Naive thymus-derived CD8-positive, alpha-beta T cell (primary cell): ENCODE data around the gene PRPSAP1. TPM values are rescaled to one million over a fixed set of nuclear protein-coding genes. Genes with fewer than 3 reads are reported as not detected.
"Not testable (repeated sequence)": the region's sequence is repeated elsewhere in the genome, so short reads cannot be mapped to it uniquely, and the experiment has no call there.

ENCODE experiments used
- ATAC-seq, 2 donors: fragments of 150-1000 bp; cut with Tn5 transposase in 1 of 2; sonication (Bioruptor Pico), chemical (Tn5 transposase) in 1 of 2; 1 replicate in 1 of 2; 2 replicates in 1 of 2; pipeline ENCODE4 v1.10.0; 2021; ENCODE audit warnings: mild to moderate bottlenecking in 2 of 2, moderate library complexity in 2 of 2
- POLR2A ChIA-PET: fragments of 350-600 bp; sonication (Branson Sonifier 250); formaldehyde crosslinking; loops from one replicate; lab custom pipeline; 2021; ENCODE audit warnings: antibody characterized with exemption; lab: Charles Lee
- DNase-seq, 10 donors: peaks; one replicate each; pipeline versions ENCODE4 v3.0.0 to v3.0.0-alpha.2; 2020 to 2022
- H3K27ac Mint-ChIP-seq, 10 donors: one replicate each; pipeline ENCODE4 v1.8.0; 2020 to 2022; ENCODE audit warnings: mild to moderate bottlenecking in 10 of 10, mixed read lengths in 10 of 10, moderate library complexity in 4 of 10, inconsistent platforms in 1 of 10
- H3K27me3 Mint-ChIP-seq, 5 donors: one replicate each; pipeline ENCODE4 v1.8.0; 2021 to 2022; ENCODE audit warnings: mixed read lengths in 5 of 5
- H3K36me3 Mint-ChIP-seq, 3 donors: one replicate each; pipeline ENCODE4 v1.8.0; 2020 to 2022; ENCODE audit warnings: mixed read lengths in 3 of 3, mild to moderate bottlenecking in 2 of 3, inconsistent platforms in 1 of 3
- H3K4me1 Mint-ChIP-seq, 4 donors: one replicate each; pipeline ENCODE4 v1.8.0; 2021 to 2022; ENCODE audit warnings: mixed read lengths in 4 of 4
- H3K4me3 Mint-ChIP-seq, 10 donors: one replicate each; pipeline ENCODE4 v1.8.0; 2020 to 2022; ENCODE audit warnings: mild to moderate bottlenecking in 10 of 10, mixed read lengths in 10 of 10, moderate library complexity in 6 of 10, inconsistent platforms in 1 of 10
- H3K9me3 Mint-ChIP-seq, 9 donors: one replicate each; pipeline ENCODE4 v1.8.0; 2020 to 2022; ENCODE audit warnings: mixed read lengths in 9 of 9, mild to moderate bottlenecking in 3 of 9, inconsistent platforms in 1 of 9, moderate library complexity in 1 of 9
- polyA plus RNA-seq, 3 donors: library from polyadenylated mRNA; unstranded; fragments of 300-500 nt; fragmentation: Illumina TruSeq; gene quantifications; one replicate each; pipeline ENCODE4 v1.2.3, GENCODE V29; 2021
- total RNA-seq, 8 experiments: library from RNA in 2 of 8; stranded (reverse) in 2 of 8; gene quantifications; one replicate each; pipeline ENCODE4 v1.2.3 and lab custom pipeline; 2021 to 2026

PRPSAP1 gene
- total and polyA plus RNA-seq, 5 experiments from 2014 or later: 37.9 to 62.9 (median 44.7) TPM

- Mint-ChIP-seq H3K4me1 (peaks cover 8 to 29% (median 23%) of the 10 kb centered on the region in 4 donors), H3K36me3 (peaks cover 0 to 2% (median 0%) of the 10 kb centered on the region in 3 donors), H3K9me3 (no peaks in the 10 kb centered on the region), H3K27ac (peak overlapping the region in 9 of 10 donors; percentile 75 to 99 (median 87)), H3K4me3 (peak overlapping the region; percentile 85 to 100 (median 97)), H3K27me3 (no peaks in the 10 kb centered on the region)
- ATAC-seq (peak; percentile 1 to 3), DNase-seq (peak in 5 of 10 donors; percentile 5 to 16 (median 9))
- POLR2A ChIA-PET: interaction anchor here (0.6 to 3.0 kb wide), 22 partner anchors 10 to 842 kb away, joined by 3 to 39 read pairs (median 4); partner anchors contain the start of genes EXOC7, JMJD6, METTL23 and SPHK1
Observed at GRCh38 chr17:76353004-76353598, 615 bp downstream of the PRPSAP1 start.

- Mint-ChIP-seq H3K27me3 (no peaks in the 10 kb centered on the region), H3K27ac (peak overlapping the region in 5 of 10 donors; percentile 21 to 48 (median 27)), H3K4me1 (peaks cover 8 to 29% (median 23%) of the 10 kb centered on the region in 4 donors), H3K9me3 (no peaks in the 10 kb centered on the region), H3K4me3 (peak overlapping the region in 9 of 10 donors; percentile 19 to 95 (median 78)), H3K36me3 (peaks cover 0 to 12% (median 9%) of the 10 kb centered on the region in 3 donors)
- POLR2A ChIA-PET: interaction anchor here (0.6 to 3.0 kb wide), 2 partner anchors 34 to 320 kb away, joined by 3 to 39 read pairs; partner anchors contain the start of gene SPHK1
- no peak for ATAC-seq
- DNase-seq: no peak
Observed at GRCh38 chr17:76351526-76352071, 2.1 kb downstream of the PRPSAP1 start.

DNA sequence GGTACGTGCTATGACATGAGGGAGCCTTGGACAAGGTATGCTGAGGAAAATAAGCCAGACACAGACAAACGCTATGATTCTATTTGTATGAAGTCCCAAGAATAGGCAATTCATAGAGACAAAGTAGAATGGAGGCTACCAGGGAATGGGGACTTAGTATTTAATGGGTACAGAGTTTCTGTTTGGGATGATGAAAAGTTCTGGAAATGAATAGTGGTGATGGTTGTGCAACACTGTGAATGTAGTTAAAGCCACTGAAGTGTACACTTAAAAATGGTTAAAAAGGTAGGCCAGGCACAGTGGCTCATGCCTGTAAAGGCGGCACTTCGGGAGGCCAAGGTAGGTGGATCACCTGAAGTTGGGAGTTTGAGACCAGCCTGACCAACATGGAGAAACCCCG is 3.3 kb downstream of the PRPSAP1 start:
- Mint-ChIP-seq H3K4me3 (peak overlapping the region in 2 of 10 donors; percentile 15 to 22), H3K27me3 (no peaks in the 10 kb centered on the region)
- POLR2A ChIA-PET: no interaction called here

DNA sequence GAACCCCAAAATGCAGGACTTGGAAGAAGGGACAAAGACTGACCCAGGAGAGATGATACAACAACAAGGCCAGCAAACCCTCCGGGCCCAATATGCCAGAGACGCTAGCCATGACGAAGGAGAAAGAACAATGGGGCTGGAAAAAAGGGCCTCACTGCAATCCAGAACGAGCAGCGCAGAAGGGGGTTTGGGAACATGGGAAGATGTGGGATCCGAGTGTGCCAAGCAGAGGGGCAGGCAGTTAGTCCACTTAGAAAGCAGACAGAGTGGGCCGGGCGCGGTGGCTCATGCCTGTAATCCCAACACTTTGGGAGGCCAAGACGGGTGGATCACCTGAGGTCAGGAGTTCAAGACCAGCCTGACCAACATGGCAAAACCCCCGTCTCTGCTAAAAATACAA is 6.8 kb downstream of the PRPSAP1 start:
- H3K36me3 Mint-ChIP-seq: peaks cover 0 to 55% (median 29%) of the 10 kb centered on the region in 3 donors
- H3K27me3 Mint-ChIP-seq, H3K27ac Mint-ChIP-seq, H3K4me1 Mint-ChIP-seq, ATAC-seq, H3K9me3 Mint-ChIP-seq, H3K4me3 Mint-ChIP-seq, DNase-seq: not testable (repeated sequence)
- POLR2A ChIA-PET: interaction anchor here (0.7 kb wide), 1 partner anchor 15 kb away, joined by 4 read pairs; no protein-coding TSS in a partner anchor

More for the DNA sequence above, 3.3 kb downstream of the PRPSAP1 start:
- H3K36me3 Mint-ChIP-seq: peaks cover 0 to 24% (median 16%) of the 10 kb centered on the region in 3 donors
- no peaks in the 10 kb centered on the region for H3K9me3 Mint-ChIP-seq
- no peak for DNase-seq
- H3K4me1 Mint-ChIP-seq: peaks cover 8 to 29% (median 23%) of the 10 kb centered on the region in 4 donors
- H3K27ac Mint-ChIP-seq: no peak overlapping the region
- no peak for ATAC-seq

DNA sequence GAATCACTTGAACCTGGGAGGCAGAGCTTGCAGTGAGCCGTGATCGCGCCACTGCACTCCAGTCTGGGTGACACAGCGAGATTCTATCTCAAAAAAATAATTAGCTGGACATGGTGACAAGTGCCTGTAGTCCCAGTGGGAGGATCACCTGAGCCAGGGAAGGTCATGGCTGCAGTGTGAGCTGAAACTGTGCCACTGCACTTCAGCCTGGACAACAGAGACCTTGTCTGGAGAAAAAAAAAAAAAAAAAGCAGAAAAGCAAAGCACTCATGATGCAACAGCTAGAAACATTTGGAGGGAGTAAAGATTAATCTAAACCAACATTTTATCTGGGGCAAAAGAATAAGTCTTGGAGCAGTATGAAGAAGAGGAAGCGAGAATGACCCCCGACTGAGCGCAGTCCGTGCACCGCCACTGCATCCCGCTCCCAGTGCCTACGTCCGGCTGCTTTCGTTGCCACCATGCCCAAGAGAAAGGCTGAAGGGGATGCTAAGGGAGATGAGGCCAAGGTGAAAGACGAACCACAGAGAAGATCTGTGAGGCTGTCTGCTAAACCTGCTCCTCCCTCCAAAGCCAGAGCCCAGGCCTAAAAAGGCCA is 8.2 kb downstream of the PRPSAP1 start:
- DNase-seq (no peak), ATAC-seq (no peak)
- no peaks in the 10 kb centered on the region for H3K27me3 Mint-ChIP-seq
- no peaks in the 10 kb centered on the region for H3K9me3 Mint-ChIP-seq
- no peak overlapping the region for H3K27ac Mint-ChIP-seq
- peaks cover 0 to 69% (median 32%) of the 10 kb centered on the region in 3 donors for H3K36me3 Mint-ChIP-seq
- H3K4me1 Mint-ChIP-seq: peaks cover 0 to 2% (median under 1%) of the 10 kb centered on the region in 4 donors
- POLR2A ChIA-PET: interaction anchor here (0.6 kb wide), 1 partner anchor 30 kb away, joined by 8 read pairs; no protein-coding TSS in a partner anchor
- H3K4me3 Mint-ChIP-seq: no peak overlapping the region

- POLR2A ChIA-PET: no interaction called here
- Mint-ChIP-seq H3K27ac (no peak overlapping the region), H3K27me3 (no peaks in the 10 kb centered on the region), H3K36me3 (peaks cover 0 to 76% (median 40%) of the 10 kb centered on the region in 3 donors), H3K9me3 (no peaks in the 10 kb centered on the region), H3K4me1 (peaks cover 0 to 3% (median 0%) of the 10 kb centered on the region in 4 donors), H3K4me3 (no peak overlapping the region)
- ATAC-seq: no peak
- DNase-seq: no peak
Observed at GRCh38 chr17:76343106-76343505, 10.6 kb downstream of the PRPSAP1 start.

DNA sequence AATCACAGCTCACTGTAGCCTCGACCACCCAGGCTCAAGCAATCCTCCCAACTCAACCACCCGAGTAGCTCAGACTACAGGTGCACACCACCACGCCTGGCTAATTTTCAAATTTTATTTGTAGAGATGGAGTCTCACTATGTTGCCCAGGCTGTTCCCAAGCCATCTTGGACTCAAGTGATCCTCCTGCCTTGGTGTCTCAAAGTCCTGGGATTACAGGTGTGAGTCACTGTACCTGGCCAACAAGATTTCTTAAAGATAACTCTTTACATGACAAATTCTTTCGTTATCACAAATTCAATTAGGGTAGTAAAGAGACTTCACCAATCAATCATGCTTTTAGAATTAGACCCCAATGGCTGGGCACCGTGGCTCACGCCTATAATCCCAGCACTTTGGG is 12.4 kb downstream of the PRPSAP1 start:
- ATAC-seq: no peak
- Mint-ChIP-seq H3K27me3 (no peaks in the 10 kb centered on the region), H3K9me3 (no peaks in the 10 kb centered on the region), H3K36me3 (peaks cover 0 to 63% (median 29%) of the 10 kb centered on the region in 3 donors), H3K4me1 (peaks cover 0 to 8% (median 1%) of the 10 kb centered on the region in 4 donors), H3K27ac (no peak overlapping the region), H3K4me3 (no peak overlapping the region)
- POLR2A ChIA-PET: no interaction called here
- DNase-seq: no peak

- H3K27ac Mint-ChIP-seq: no peak overlapping the region
- DNase-seq (no peak), ATAC-seq (no peak)
- no peaks in the 10 kb centered on the region for H3K27me3 Mint-ChIP-seq
- H3K36me3 Mint-ChIP-seq: peaks cover 0 to 32% (median 15%) of the 10 kb centered on the region in 3 donors
- H3K4me3 Mint-ChIP-seq: no peak overlapping the region
- POLR2A ChIA-PET: interaction anchor here (0.5 to 0.7 kb wide), 2 partner anchors 16 to 459 kb away, joined by 3 to 5 read pairs; partner anchors contain the start of genes PRPSAP1 and TRIM47
- H3K4me1 Mint-ChIP-seq: peaks cover 0 to 11% (median 1%) of the 10 kb centered on the region in 4 donors
- H3K9me3 Mint-ChIP-seq: no peaks in the 10 kb centered on the region
Observed at GRCh38 chr17:76337413-76337777, 16.3 kb downstream of the PRPSAP1 start.

GRCh38 chr17:76336756-76337412 is 16.8 kb downstream of the PRPSAP1 start:
- H3K4me3 Mint-ChIP-seq: no peak overlapping the region
- no peaks in the 10 kb centered on the region for H3K27me3 Mint-ChIP-seq
- no peak for ATAC-seq
- H3K27ac Mint-ChIP-seq: peak overlapping the region in 2 of 10 donors; percentile 33 to 60
- peaks cover 0 to 11% (median 1%) of the 10 kb centered on the region in 4 donors for H3K4me1 Mint-ChIP-seq
- peaks cover 0 to 27% (median 11%) of the 10 kb centered on the region in 3 donors for H3K36me3 Mint-ChIP-seq
- no peak for DNase-seq
- no peaks in the 10 kb centered on the region for H3K9me3 Mint-ChIP-seq
- POLR2A ChIA-PET: interaction anchor here (0.7 kb wide), 2 partner anchors 16 to 540 kb away, joined by 3 to 6 read pairs; partner anchors contain the start of gene PRPSAP1

DNA sequence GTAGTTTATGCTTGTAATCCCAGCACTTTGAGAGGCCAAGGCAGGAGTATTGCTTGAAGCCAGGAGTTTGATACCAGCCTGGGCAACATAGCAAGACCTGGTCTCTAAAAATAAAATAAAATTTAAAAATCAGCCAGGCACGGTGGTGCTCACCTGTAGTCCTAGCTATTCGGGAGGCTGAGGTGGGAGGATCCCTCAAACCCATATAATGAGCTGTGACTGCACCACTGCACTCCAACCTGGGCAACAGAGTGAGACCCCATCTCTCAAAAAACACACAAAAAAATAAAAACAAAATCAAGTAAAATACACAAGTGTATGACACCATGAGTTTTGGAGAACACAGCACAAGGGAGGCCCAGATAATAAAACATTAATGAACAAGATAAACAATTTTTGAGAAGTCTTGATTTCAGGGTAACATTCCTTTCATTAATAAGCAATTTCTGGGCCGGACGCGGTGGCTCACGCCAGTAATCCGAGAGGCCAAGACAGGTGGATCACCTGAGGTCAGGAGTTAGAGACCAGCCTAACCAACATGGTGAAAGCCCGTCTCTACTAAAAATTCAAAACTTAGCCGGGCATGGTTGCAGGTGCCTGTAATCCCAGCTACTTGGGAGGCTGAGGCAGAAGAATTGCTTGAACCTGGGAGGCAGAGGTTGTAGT is 17.9 kb downstream of the PRPSAP1 start:
- Mint-ChIP-seq H3K9me3 (no peaks in the 10 kb centered on the region), H3K27ac (no peak overlapping the region), H3K4me1 (peaks cover 0 to 11% (median 1%) of the 10 kb centered on the region in 4 donors), H3K4me3 (no peak overlapping the region), H3K36me3 (peaks cover 0 to 25% (median 10%) of the 10 kb centered on the region in 3 donors), H3K27me3 (no peaks in the 10 kb centered on the region)
- ATAC-seq: no peak
- POLR2A ChIA-PET: interaction anchor here (0.7 to 0.8 kb wide), 3 partner anchors 18 to 539 kb away, joined by 3 to 6 read pairs (median 3); partner anchors contain the start of gene PRPSAP1
- no peak for DNase-seq

DNA sequence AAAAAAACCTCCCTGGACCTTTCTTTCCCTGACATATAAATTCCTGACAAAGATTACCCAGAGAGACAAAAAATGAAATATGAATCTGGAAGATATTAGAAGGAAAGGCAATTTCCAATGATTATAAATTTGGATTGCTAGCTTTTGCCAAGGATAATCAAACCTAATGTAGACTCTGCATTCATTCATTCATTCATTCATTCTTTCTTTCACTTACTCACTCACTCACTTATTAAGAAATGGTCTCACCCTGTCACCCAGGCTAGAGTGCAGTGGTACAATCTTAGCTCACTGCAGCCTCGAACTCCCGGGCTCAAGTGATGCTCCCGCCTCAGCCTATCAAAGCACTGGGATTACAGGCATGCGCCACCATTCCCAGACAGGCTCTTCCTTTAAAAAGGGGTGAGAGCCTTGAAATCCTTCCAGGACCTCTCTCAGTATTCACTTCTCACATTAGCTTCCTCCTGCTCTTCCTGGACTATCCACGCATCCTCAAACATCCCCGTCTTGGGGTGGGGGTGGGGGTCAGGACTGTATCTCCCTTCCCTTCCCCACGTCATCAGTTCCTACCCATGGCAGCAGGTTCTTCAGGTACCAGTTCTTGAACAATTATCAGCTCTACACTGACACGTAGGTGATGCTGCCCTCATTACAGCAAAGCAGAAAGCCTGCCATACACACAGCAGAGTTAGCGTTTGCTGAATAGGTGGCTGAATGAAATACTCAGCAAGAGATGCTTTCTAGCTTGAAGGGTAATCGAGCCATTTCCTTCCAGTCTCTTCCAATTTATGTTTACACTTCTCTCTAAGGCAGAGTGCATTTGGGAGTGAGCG is 19.8 kb downstream of the PRPSAP1 start:
- POLR2A ChIA-PET: interaction anchor here (0.6 kb wide), 1 partner anchor 1327 kb away, joined by 3 read pairs; no protein-coding TSS in a partner anchor
- Mint-ChIP-seq H3K36me3 (peaks cover 0 to 29% (median 6%) of the 10 kb centered on the region in 3 donors), H3K9me3 (no peaks in the 10 kb centered on the region), H3K27me3 (no peaks in the 10 kb centered on the region), H3K27ac (peak overlapping the region in 2 of 10 donors; percentile 35 to 51), H3K4me3 (no peak overlapping the region), H3K4me1 (peaks cover 0 to 8% (median 1%) of the 10 kb centered on the region in 4 donors)
- ATAC-seq: no peak
- no peak for DNase-seq
